Right atrium auricular region (tissue), 2 donors: ENCODE measurements around the gene F11. TPM values are rescaled to one million over a fixed set of nuclear protein-coding genes. Genes with fewer than 3 reads are reported as not detected.
"Not testable (repeated sequence)": the region's sequence is repeated elsewhere in the genome, so short reads cannot be mapped to it uniquely, and the experiment has no call there.

Source experiments
- DNase-seq: peaks from one replicate; pipeline ENCODE4 v3.0.0-alpha.2; 2019; ENCODE audit warnings: low spot score
- H3K27ac ChIP-seq, 2 donors: fragments of 200-600 bp; sonication (generic); 1 replicate in 1 of 2; 2 replicates in 1 of 2; pipeline ENCODE4 v1.5.1; 2016 to 2019
- H3K27me3 ChIP-seq, 2 donors: fragments of 200-600 bp; sonication (generic); one replicate each; pipeline versions ENCODE4 v1.5.1 to v1.6.0; 2017 to 2019
- H3K36me3 ChIP-seq: fragments of 200-600 bp; sonication (generic); one replicate; pipeline ENCODE4 v1.5.1; 2016
- H3K4me1 ChIP-seq, 2 donors: fragments of 200-600 bp; sonication (generic); one replicate each; pipeline versions ENCODE4 v1.5.1 to v1.6.0; 2017 to 2019
- H3K4me3 ChIP-seq, 2 donors: fragments of 200-600 bp; sonication (generic); 1 replicate in 1 of 2; 2 replicates in 1 of 2; pipeline ENCODE4 v1.5.1; 2017 to 2019; ENCODE audit warnings: mild to moderate bottlenecking in 1 of 2, moderate library complexity in 1 of 2
- H3K9me3 ChIP-seq, 2 donors: fragments of 200-600 bp; sonication (generic); one replicate each; pipeline ENCODE4 v1.5.1; 2019
- CTCF ChIP-seq, 2 donors: fragments of 200-600 bp; sonication (generic); IDR thresholded peaks; one replicate each; pipeline ENCODE4 v1.5.1; 2019; ENCODE audit warnings: antibody characterized with exemption in 2 of 2
- total RNA-seq, 2 donors: library from RNA; depleted of rRNA; stranded (reverse); fragments of >200 nt; gene quantifications; one replicate each; pipeline ENCODE4 v1.1.0, GENCODE V29; 2016

Gene F11
- total RNA-seq, 2 donors from 2014 or later, result not detected

DNA sequence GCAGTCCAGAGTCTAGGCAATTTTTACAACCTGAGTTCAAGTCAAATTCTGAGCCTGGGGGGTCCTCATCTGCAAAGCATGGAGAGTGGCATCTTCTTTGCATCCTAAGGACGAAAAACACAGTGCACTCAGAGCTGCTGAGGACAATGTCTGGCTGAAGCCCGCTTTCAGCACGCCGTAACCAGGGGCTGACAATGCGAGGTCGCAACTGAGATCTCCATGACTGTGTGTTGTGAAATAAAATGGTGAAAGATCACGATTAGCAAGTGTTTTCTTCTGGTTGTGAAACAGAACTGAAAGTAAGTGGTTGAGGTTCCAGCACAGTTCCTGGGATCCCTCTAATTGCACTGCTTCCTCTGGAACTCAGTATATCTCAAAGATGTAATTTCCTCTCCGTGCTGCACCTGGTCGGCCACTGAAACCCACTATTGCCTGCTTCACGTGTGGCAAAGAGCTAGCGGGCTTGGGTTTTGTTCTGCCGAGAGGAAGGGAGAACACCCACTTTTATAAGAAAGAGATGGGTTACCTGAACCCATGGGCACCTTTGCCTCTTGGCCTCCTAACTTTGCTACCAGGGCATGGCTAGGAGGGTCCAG, 7.7 kb upstream of the F11 start:
- no peaks in the 10 kb centered on the region for H3K9me3 ChIP-seq
- no peak for TF ChIP-seq CTCF (IDR thresholded peaks at IDR 0.05)
- no peaks in the 10 kb centered on the region for H3K27me3 ChIP-seq
- DNase-seq, result no peak
- H3K27ac ChIP-seq, result no peak overlapping the region
- no peaks in the 10 kb centered on the region for H3K4me1 ChIP-seq
- no peak overlapping the region for H3K4me3 ChIP-seq
- peaks cover 7% of the 10 kb centered on the region for H3K36me3 ChIP-seq

GRCh38 chr4:186260117-186260503, 5.9 kb upstream of the F11 start:
- no peaks in the 10 kb centered on the region for H3K9me3 ChIP-seq
- H3K4me1 ChIP-seq, result no peaks in the 10 kb centered on the region
- TF ChIP-seq CTCF (IDR thresholded peaks at IDR 0.05), result no peak
- no peak overlapping the region for H3K4me3 ChIP-seq
- no peak for DNase-seq
- H3K36me3 ChIP-seq, result peaks cover 6% of the 10 kb centered on the region
- H3K27me3 ChIP-seq, result no peaks in the 10 kb centered on the region
- H3K27ac ChIP-seq, result no peak overlapping the region

GRCh38 chr4:186260504-186261448, 5.2 kb upstream of the F11 start:
- DNase-seq, result no peak
- Histone ChIP-seq H3K4me3 (no peak overlapping the region), H3K27me3 (no peaks in the 10 kb centered on the region), H3K36me3 (peaks cover 6% of the 10 kb centered on the region), H3K27ac (no peak overlapping the region), H3K4me1 (no peaks in the 10 kb centered on the region), H3K9me3 (no peaks in the 10 kb centered on the region)
- no peak for TF ChIP-seq CTCF (IDR thresholded peaks at IDR 0.05)

GRCh38 chr4:186264660-186265059, 1.3 kb upstream of the F11 start:
- Histone ChIP-seq H3K36me3 (no peaks in the 10 kb centered on the region), H3K27ac (no peak overlapping the region), H3K4me1 (no peaks in the 10 kb centered on the region), H3K9me3 (no peaks in the 10 kb centered on the region), H3K4me3 (no peak overlapping the region), H3K27me3 (no peaks in the 10 kb centered on the region)
- no peak for DNase-seq
- TF ChIP-seq CTCF (IDR thresholded peaks at IDR 0.05), result no peak

DNA sequence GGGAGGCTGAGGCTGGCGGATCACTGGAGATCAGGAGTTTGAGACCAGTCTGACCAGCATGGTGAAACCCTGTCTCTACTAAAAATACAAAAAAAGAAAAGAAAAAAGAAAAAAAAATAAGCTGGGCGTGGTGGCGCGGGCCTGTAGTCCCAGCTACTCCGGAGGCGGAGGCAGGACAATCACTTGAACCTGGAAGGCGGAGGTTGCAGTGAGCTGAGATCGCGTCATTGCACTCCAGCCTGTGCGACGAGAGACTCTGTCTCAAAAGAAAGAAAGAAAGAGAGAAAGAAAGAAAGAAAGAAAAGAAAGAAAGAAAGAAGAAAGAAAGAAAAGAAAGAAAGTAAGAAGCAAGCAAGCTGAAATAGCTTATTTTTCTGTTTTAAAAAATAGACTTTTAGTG, 739 bp upstream of the F11 start:
- H3K36me3 ChIP-seq, H3K4me3 ChIP-seq, DNase-seq, H3K9me3 ChIP-seq, H3K27me3 ChIP-seq, H3K4me1 ChIP-seq, H3K27ac ChIP-seq: not testable (repeated sequence)

GRCh38 chr4:186266729-186267456, 904 bp downstream of the F11 start:
- DNase-seq, result no peak
- Histone ChIP-seq H3K36me3 (no peaks in the 10 kb centered on the region), H3K27ac (no peak overlapping the region), H3K27me3 (no peaks in the 10 kb centered on the region), H3K9me3 (no peaks in the 10 kb centered on the region), H3K4me1 (no peaks in the 10 kb centered on the region), H3K4me3 (no peak overlapping the region)
- no peak for TF ChIP-seq CTCF (IDR thresholded peaks at IDR 0.05)
